ENCODE measurements around the gene NCAPD2.
"Not testable (repeated sequence)": the region's sequence is repeated elsewhere in the genome, so short reads cannot be mapped to it uniquely, and the experiment has no call there.

NCAPD2 gene

DNA sequence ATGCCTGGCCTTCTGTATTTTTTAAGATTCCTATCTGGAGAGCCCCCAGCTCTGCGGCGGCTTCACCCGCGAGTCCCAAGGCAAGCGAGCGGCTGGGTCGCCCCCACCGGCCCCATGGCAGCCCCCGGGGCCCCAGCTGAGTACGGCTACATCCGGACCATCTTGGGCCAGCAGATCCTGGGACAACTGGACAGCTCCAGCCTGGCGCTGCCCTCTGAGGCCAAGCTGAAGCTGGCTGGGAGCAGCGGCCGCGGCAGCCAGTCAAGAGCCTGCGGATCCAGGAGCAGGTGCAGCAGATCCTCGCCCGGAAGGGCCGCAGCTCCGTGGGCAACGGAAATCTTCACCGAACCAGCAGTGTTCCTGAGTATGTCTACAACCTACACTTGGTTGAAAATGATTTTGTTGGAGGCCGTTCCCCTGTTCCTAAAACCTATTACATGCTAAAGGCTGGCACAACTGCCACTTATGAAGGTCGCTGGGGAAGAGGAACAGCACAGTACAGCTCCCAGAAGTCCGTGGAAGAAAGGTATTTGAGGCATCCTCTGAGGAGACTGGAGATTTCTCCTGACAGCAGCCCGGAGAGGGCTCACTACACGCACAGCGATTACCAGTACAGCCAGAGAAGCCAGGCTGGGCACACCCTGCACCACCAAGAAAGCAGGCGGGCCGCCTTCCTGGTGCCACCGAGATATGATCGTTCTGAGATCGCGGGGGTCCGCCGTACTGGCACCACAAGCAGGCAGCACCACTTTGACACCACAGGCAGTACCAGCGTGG is 16.1 kb upstream of the NCAPD2 start:
- H3K9ac ChIP-seq (ENCODE audit: low read length); H3K27ac ChIP-seq (ENCODE audit: low read depth, low read length): not testable (repeated sequence)

DNA sequence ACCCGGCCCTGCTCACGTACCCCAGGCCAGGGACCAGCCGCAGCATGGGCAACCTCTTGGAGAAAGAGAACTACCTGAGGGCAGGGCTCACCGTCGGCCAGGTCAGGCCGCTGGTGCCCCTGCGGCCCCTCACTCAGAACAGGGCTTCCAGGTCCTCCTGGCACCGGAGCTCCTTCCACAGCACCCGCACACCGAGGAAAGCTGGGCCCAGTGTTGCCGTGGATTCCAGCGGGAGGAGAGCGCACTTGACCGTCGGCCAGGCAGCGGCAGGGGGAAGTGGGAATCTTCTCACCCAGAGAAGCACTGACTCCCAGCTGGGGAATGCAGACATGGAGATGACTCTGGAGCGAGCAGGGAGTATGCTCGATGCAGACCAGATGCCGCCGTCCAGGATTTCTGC is 15.5 kb upstream of the NCAPD2 start:
- H3K9me3 ChIP-seq (ENCODE audit: low read length) = no peaks in the 10 kb centered on the region
- H3K36me3 ChIP-seq (ENCODE audit: insufficient read depth, low read length) = no peaks in the 10 kb centered on the region
- H3K27ac ChIP-seq (ENCODE audit: low read depth, low read length) = no peak overlapping the region
- H3K27me3 ChIP-seq (ENCODE audit: control insufficient read depth in 1 of 2, insufficient read depth in 2 of 2, low read length in 2 of 2) = no peaks in the 10 kb centered on the region
- H3K9ac ChIP-seq (ENCODE audit: low read length) = no peak overlapping the region
- H3K4me1 ChIP-seq (ENCODE audit: insufficient read depth, low read length) = no peaks in the 10 kb centered on the region
- no peak overlapping the region for H3K4me3 ChIP-seq (ENCODE audit: low read depth in 1 of 2, low read length in 2 of 2)

More for the DNA sequence above, 16.1 kb upstream of the NCAPD2 start:
- not testable (repeated sequence) for H3K4me3 ChIP-seq (ENCODE audit: low read depth in 1 of 2, low read length in 2 of 2); H3K36me3 ChIP-seq (ENCODE audit: insufficient read depth, low read length); H3K27me3 ChIP-seq (ENCODE audit: control insufficient read depth in 1 of 2, insufficient read depth in 2 of 2, low read length in 2 of 2); H3K4me1 ChIP-seq (ENCODE audit: insufficient read depth, low read length); H3K9me3 ChIP-seq (ENCODE audit: low read length)

DNA sequence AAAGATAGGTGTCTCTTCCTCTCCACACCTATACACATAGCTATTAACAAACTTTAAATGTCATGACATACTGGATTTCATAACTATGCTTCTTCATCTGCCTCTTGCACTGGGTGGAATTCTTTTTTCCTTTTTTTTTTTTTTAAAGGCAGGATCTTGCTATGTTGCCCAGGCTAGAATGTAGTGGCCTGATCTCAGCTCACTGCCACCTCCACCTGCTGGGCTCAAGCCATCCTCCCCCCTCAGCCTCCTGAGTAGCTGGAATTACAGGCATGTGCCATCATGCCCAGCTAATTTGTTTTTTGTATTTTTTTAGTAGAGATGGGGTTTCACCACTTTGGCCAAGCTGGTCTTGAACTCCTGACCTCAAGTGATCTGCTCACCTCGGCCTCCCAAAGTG is 5.7 kb upstream of the NCAPD2 start:
- H3K27me3 ChIP-seq (ENCODE audit: control insufficient read depth in 1 of 2, insufficient read depth in 2 of 2, low read length in 2 of 2) = no peaks in the 10 kb centered on the region
- no peak overlapping the region for H3K9ac ChIP-seq (ENCODE audit: low read length)
- H3K4me3 ChIP-seq (ENCODE audit: low read depth in 1 of 2, low read length in 2 of 2) = no peak overlapping the region

DNA sequence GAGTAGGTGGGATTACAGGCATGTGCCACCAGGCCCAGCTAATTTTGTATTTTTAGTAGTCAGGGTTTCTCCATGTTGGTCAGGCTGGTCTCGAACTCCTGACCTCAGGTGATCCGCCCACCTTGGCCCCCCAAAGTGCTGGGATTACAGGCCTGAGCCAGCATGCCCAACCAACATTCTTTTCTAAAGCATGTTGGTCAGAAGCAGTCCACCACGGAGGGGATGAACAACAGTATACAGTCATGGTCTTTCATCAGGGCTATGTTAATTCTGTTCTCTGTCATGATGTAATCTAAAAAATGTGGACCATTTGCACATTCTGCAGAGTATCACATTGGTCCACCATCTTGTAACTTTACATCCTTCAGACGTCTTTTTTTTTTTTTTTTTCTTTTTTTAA is 4.5 kb upstream of the NCAPD2 start:
- Histone ChIP-seq H3K4me1 (ENCODE audit: insufficient read depth, low read length) (peaks cover 11% of the 10 kb centered on the region), H3K9me3 (ENCODE audit: low read length) (no peaks in the 10 kb centered on the region), H3K27ac (ENCODE audit: low read depth, low read length) (no peak overlapping the region), H3K9ac (ENCODE audit: low read length) (no peak overlapping the region), H3K27me3 (ENCODE audit: control insufficient read depth in 1 of 2, insufficient read depth in 2 of 2, low read length in 2 of 2) (no peaks in the 10 kb centered on the region), H3K36me3 (ENCODE audit: insufficient read depth, low read length) (peaks cover 12% of the 10 kb centered on the region), H3K4me3 (ENCODE audit: low read depth in 1 of 2, low read length in 2 of 2) (no peak overlapping the region)

More for the DNA sequence above, 5.7 kb upstream of the NCAPD2 start:
- peaks cover 12% of the 10 kb centered on the region for H3K36me3 ChIP-seq (ENCODE audit: insufficient read depth, low read length)
- no peak overlapping the region for H3K27ac ChIP-seq (ENCODE audit: low read depth, low read length)
- no peaks in the 10 kb centered on the region for H3K9me3 ChIP-seq (ENCODE audit: low read length)
- H3K4me1 ChIP-seq (ENCODE audit: insufficient read depth, low read length) = peaks cover 8% of the 10 kb centered on the region

DNA sequence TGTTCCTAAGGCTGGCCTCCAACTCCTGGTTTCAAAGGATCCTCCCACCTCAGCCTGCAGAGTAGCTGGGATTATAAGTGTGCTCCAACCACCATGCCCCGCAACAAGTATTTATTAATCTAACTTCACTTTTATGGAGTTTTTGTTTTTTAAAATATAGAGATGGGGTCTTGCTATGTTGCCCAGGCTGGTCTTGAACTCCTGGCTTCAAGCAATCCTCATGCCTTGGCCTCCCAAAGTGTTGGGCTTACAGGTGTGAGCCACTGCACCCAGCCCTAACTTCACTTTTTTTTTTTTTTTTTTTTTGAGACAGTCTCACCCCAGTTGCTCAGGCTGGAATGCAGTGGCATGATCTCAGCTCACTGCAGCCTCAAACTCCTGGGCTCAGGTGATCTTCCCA is 3.2 kb upstream of the NCAPD2 start:
- not testable (repeated sequence) for H3K9ac ChIP-seq (ENCODE audit: low read length); H3K4me3 ChIP-seq (ENCODE audit: low read depth in 1 of 2, low read length in 2 of 2); H3K27ac ChIP-seq (ENCODE audit: low read depth, low read length); H3K9me3 ChIP-seq (ENCODE audit: low read length); H3K27me3 ChIP-seq (ENCODE audit: control insufficient read depth in 1 of 2, insufficient read depth in 2 of 2, low read length in 2 of 2)
- Histone ChIP-seq H3K36me3 (ENCODE audit: insufficient read depth, low read length) (peaks cover 22% of the 10 kb centered on the region), H3K4me1 (ENCODE audit: insufficient read depth, low read length) (peaks cover 22% of the 10 kb centered on the region)

DNA sequence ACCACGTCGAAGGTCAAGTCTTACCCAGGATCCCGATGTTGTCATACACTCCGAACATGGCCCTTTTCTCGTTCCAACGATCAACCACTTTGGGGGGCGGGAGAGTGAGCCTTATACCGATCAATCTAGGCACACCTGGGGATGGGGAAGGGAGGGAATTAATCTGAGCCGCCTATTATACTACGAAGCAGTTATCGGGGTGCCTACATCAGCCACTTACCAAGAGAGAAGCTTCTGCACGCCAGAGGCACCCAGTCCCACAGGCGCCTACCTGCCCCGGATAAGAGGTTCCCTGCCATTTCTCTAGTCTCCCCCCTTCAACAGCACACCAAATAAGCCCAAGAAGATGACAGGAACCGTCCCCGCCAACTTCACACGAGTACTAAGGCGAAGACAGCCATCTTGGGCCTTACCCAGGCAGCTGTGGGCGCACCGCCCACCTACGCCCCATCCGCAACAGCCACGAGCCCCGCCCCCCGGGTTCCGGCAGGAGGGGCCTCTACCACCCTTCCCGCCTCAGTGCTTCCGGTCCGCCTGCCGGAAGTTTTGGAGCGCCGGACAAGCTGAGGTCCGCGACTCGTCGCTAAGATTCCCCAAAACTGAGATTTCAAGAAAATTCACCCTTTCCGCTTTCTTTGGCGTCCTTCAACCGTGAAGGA is 935 bp upstream of the NCAPD2 start, which contains the start of gene MRPL51:
TSS of gene MRPL51 (minus strand) at position 425 of the 659 bp plus-strand sequence. CDS start at position 299, 126 bp downstream.
- Histone ChIP-seq H3K9me3 (ENCODE audit: low read length) (no peaks in the 10 kb centered on the region), H3K4me1 (ENCODE audit: insufficient read depth, low read length) (peaks cover 22% of the 10 kb centered on the region), H3K9ac (ENCODE audit: low read length) (peak within 1 kb of the TSS; percentile 88), H3K27me3 (ENCODE audit: control insufficient read depth in 1 of 2, insufficient read depth in 2 of 2, low read length in 2 of 2) (no peaks in the 10 kb centered on the region), H3K27ac (ENCODE audit: low read depth, low read length) (peak within 1 kb of the TSS; percentile 100), H3K36me3 (ENCODE audit: insufficient read depth, low read length) (peaks cover 37% of the 10 kb centered on the region), H3K4me3 (ENCODE audit: low read depth in 1 of 2, low read length in 2 of 2) (peak within 1 kb of the TSS; percentile 80 to 100)

DNA sequence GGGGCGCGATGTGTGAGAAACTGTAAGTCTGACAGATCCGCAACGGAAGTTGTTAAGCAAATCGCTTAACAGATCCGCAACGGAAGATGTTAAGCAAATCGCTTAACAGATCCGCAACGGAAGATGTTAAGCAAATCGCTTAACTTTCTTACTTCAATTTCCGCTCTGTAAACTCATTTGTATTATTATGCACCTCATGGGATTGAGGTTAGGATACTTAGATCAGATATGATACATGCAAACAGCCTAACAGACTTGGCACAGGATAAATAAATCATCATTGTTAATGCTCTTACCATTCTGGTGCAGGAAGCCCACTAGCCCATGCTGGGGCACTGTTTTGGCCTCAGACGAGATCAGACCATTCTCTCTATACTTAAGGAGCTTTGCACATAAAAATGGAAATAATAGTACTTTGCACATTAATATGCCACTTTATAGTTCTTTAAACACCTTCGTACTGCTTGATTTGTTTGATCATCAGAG is 399 bp downstream of the NCAPD2 start:
- Histone ChIP-seq H3K9ac (ENCODE audit: low read length) (peak overlapping the region; percentile 15), H3K27me3 (ENCODE audit: control insufficient read depth in 1 of 2, insufficient read depth in 2 of 2, low read length in 2 of 2) (no peaks in the 10 kb centered on the region), H3K4me1 (ENCODE audit: insufficient read depth, low read length) (peaks cover 22% of the 10 kb centered on the region), H3K36me3 (ENCODE audit: insufficient read depth, low read length) (peaks cover 37% of the 10 kb centered on the region), H3K4me3 (ENCODE audit: low read depth in 1 of 2, low read length in 2 of 2) (peak overlapping the region; percentile 31 to 100), H3K9me3 (ENCODE audit: low read length) (no peaks in the 10 kb centered on the region), H3K27ac (ENCODE audit: low read depth, low read length) (peak overlapping the region; percentile 100)

DNA sequence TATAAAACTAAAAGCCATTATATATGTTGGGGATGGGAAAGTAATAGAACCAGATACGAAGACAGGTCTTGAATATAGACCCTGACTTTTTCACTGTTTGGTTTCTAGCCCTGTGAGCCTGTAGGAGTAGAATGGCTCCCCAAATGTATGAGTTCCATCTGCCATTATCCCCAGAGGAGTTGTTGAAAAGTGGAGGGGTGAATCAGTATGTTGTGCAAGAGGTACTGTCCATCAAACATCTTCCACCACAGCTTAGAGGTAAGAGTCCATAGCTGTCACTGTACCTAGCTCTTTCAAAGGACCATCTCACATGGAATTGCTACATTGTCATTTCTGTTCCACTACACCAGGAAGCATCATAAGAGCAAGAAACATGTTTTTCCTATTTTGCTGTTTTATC is 1.1 kb downstream of the NCAPD2 start:
- Histone ChIP-seq H3K4me1 (ENCODE audit: insufficient read depth, low read length) (peaks cover 22% of the 10 kb centered on the region), H3K36me3 (ENCODE audit: insufficient read depth, low read length) (peaks cover 37% of the 10 kb centered on the region), H3K27ac (ENCODE audit: low read depth, low read length) (peak overlapping the region; percentile 100), H3K27me3 (ENCODE audit: control insufficient read depth in 1 of 2, insufficient read depth in 2 of 2, low read length in 2 of 2) (no peaks in the 10 kb centered on the region), H3K4me3 (ENCODE audit: low read depth in 1 of 2, low read length in 2 of 2) (peak overlapping the region in 1 of 2 donors; percentile 100), H3K9ac (ENCODE audit: low read length) (peak overlapping the region; percentile 15), H3K9me3 (ENCODE audit: low read length) (no peaks in the 10 kb centered on the region)

DNA sequence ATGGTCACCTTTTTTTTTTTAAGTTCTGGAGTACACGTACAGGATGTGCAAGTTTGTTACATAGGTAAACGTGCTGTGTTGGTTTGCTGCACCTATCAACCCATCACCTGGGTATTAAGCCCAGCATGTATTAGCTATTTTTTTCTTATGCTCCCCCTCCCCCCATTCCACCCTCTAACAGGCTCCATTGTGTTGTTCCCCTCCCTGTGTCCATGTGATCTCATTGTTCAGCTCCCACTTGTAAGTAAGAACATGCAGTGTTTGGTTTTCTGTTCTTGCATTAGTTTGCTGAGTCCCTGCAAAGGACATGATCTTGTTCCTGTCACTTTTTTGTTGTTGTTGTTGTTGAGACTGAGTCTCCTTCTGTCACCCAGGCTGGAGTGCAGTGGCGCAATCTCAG is 3.4 kb downstream of the NCAPD2 start:
- Histone ChIP-seq H3K36me3 (ENCODE audit: insufficient read depth, low read length) (peaks cover 26% of the 10 kb centered on the region), H3K4me1 (ENCODE audit: insufficient read depth, low read length) (peaks cover 17% of the 10 kb centered on the region)
- H3K9me3 ChIP-seq (ENCODE audit: low read length); H3K27me3 ChIP-seq (ENCODE audit: control insufficient read depth in 1 of 2, insufficient read depth in 2 of 2, low read length in 2 of 2); H3K27ac ChIP-seq (ENCODE audit: low read depth, low read length); H3K4me3 ChIP-seq (ENCODE audit: low read depth in 1 of 2, low read length in 2 of 2); H3K9ac ChIP-seq (ENCODE audit: low read length): not testable (repeated sequence)

DNA sequence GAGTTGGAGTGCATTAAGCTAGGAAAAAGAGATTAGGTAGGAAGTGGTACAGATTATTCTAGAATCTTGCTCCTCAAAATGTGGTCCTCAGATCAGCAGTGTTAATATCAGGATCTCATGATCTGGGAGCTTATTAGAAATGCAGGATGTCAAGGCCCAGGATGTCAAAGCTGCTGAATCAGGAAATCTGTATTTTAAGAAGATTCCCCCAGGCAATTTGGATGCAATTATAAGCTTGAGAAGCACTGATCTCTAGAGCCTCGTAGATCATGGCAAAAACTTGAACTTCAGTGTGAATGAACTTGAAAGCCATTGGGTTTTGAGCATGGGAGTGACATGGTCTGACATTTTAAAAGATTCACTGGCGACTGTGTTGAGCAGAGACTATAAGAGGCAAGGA is 6.6 kb downstream of the NCAPD2 start:
- Histone ChIP-seq H3K27me3 (ENCODE audit: control insufficient read depth in 1 of 2, insufficient read depth in 2 of 2, low read length in 2 of 2) (no peaks in the 10 kb centered on the region), H3K9me3 (ENCODE audit: low read length) (no peaks in the 10 kb centered on the region), H3K27ac (ENCODE audit: low read depth, low read length) (no peak overlapping the region), H3K4me3 (ENCODE audit: low read depth in 1 of 2, low read length in 2 of 2) (no peak overlapping the region), H3K9ac (ENCODE audit: low read length) (no peak overlapping the region), H3K36me3 (ENCODE audit: insufficient read depth, low read length) (peaks cover 18% of the 10 kb centered on the region), H3K4me1 (ENCODE audit: insufficient read depth, low read length) (peaks cover 1% of the 10 kb centered on the region)

DNA sequence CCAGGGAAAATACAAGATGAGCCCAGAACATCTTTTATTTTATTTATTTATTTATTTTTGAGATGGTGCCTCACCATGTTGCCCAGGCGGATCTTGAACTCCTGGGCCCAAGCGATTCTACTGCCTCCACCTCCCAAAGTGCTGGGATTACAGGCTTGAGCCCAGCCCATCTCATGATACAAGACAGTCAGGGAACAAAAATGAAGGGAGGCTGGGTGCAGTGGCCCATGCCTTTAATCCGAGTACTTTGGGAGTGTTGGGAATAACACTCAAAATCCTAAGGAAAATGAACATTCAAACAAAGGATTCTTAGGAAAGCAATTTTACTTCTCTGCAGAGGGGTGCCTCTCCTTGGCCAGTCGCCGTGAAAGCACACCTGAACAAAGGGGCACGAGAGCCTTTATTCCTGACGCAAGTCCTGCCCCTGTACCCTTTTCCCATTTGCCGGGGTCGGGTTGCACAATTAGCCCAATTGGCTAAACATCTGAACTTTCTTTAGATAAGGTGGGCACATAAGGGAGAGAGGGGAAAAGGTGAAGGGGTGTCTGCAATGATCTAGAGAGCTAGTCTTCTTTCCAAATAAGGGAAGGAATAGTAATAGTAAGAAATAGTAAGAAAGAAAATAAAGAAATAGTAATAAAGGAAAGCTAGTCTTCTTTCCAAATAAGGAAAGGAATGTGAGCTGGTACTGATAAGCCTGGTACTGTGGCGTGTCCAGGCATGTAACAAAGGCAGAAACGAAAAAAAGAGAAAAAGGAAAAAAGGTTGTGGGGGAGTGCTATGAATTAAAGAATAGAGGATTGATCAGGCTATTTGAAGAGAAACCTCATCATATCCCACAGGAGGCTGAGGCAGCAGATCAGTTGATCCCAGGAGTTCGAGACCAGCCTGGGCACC is 13.4 kb downstream of the NCAPD2 start:
- H3K27me3 ChIP-seq (ENCODE audit: control insufficient read depth in 1 of 2, insufficient read depth in 2 of 2, low read length in 2 of 2) = no peaks in the 10 kb centered on the region
- no peak overlapping the region for H3K27ac ChIP-seq (ENCODE audit: low read depth, low read length)
- no peak overlapping the region for H3K9ac ChIP-seq (ENCODE audit: low read length)
- no peak overlapping the region for H3K4me3 ChIP-seq (ENCODE audit: low read depth in 1 of 2, low read length in 2 of 2)
- H3K36me3 ChIP-seq (ENCODE audit: insufficient read depth, low read length) = peaks cover 21% of the 10 kb centered on the region
- H3K9me3 ChIP-seq (ENCODE audit: low read length) = no peaks in the 10 kb centered on the region
- no peaks in the 10 kb centered on the region for H3K4me1 ChIP-seq (ENCODE audit: insufficient read depth, low read length)

Measured in muscle layer of colon (tissue), 2 donors.